ENCODE results near the gene MSX1. TPM values are rescaled to one million over a fixed set of nuclear protein-coding genes. Genes with fewer than 3 reads are reported as not detected.

The MSX1 gene
- total and polyA plus RNA-seq, 2 of the 8 experiments (the other 6 are each of a cell fraction or from before 2014, with no cell fraction given), result 0.47 TPM; not detected in 1

GRCh38 chr4:4866124-4866865, 6.8 kb downstream of the MSX1 start:
- Histone ChIP-seq H3K4me3 (ENCODE audit: extremely low read depth in 1 of 4, insufficient read depth in 2 of 4, low read depth in 3 of 4, low read length in 4 of 4) (peak overlapping the region; percentile 12 to 53 (median 26); a peak in 5 of 8 replicates), H3K27ac (ENCODE audit: low read depth, low read length) (no peak overlapping the region), H4K91ac (replicated peaks; ENCODE audit: insufficient read length, low read length) (no peak overlapping the region), H3K4me2 (ENCODE audit: insufficient read depth in 1 of 2, low read depth in 2 of 2, low read length in 2 of 2) (peak overlapping the region; percentile 63 to 75), H3K14ac (ENCODE audit: insufficient read length) (no peak overlapping the region), H3K79me2 (ENCODE audit: control insufficient read depth in 1 of 2, insufficient read depth in 2 of 2, low read length in 2 of 2) (no peaks in the 10 kb centered on the region), H3K9ac (replicated peaks in 1 of 4; ENCODE audit: extremely low read depth in 1 of 4, low read depth in 3 of 4, low read length in 3 of 4) (no peak overlapping the region; a peak in 1 of 7 replicates), H2BK120ac (replicated peaks; ENCODE audit: low read depth, low read length) (no peak overlapping the region), H3K9me3 (ENCODE audit: insufficient read depth in 2 of 2, low read depth in 1 of 2, low read length in 1 of 2) (no peaks in the 10 kb centered on the region), H3K4ac (replicated peaks; ENCODE audit: insufficient read length, low read depth, low read length) (no peak overlapping the region), H2BK12ac (ENCODE audit: low read depth, low read length) (no peak overlapping the region), H3K79me1 (ENCODE audit: low read depth, low read length) (no peaks in the 10 kb centered on the region), H4K20me1 (replicated peaks in 1 of 2; ENCODE audit: control insufficient read depth in 1 of 2, insufficient read depth in 2 of 2, low read length in 2 of 2) (peaks cover 44 to 61% of the 10 kb centered on the region in 2 experiments), H3K56ac (replicated peaks; ENCODE audit: insufficient read length, low read depth, low read length) (no peak overlapping the region), H4K5ac (ENCODE audit: insufficient read length, low read depth, low read length) (no peak overlapping the region), H2AFZ (ENCODE audit: low read length) (0 out of 2 replicates have a peak overlapping the region, but pooled peaks have one; percentile 20), H3K4me1 (replicated peaks in 1 of 4; ENCODE audit: control insufficient read depth in 3 of 4, insufficient read depth in 4 of 4, low read length in 3 of 4) (peaks cover 0 to 29% (median 12%) of the 10 kb centered on the region in 4 experiments; a peak in 6 of 7 replicates), H2BK20ac (ENCODE audit: low read length) (no peak overlapping the region), H2AK5ac (ENCODE audit: low read depth, low read length) (no peak overlapping the region), H3K23me2 (ENCODE audit: low read depth, low read length) (peaks cover 8% of the 10 kb centered on the region; the same call in 1 of the 2 replicates), H3K27me3 (replicated peaks in 1 of 4; ENCODE audit: control insufficient read depth in 3 of 4, extremely low read depth in 1 of 4, insufficient read depth in 3 of 4, low read length in 3 of 4) (peaks cover 99 to 100% (median 100%) of the 10 kb centered on the region in 4 experiments), H3K18ac (ENCODE audit: extremely low read depth, low read length) (no peak overlapping the region; the same call in 1 of the 2 replicates), H2BK5ac (ENCODE audit: low read depth, low read length) (no peak overlapping the region), H2BK15ac (ENCODE audit: low read length) (0 out of 2 replicates have a peak overlapping the region, but pooled peaks have one; percentile 16), H4K8ac (ENCODE audit: extremely low read depth, insufficient read depth, low read length) (no peak overlapping the region; the same call in 1 of the 2 replicates), H3K23ac (ENCODE audit: insufficient read length) (no peak overlapping the region), H3K36me3 (ENCODE audit: control insufficient read depth in 2 of 4, insufficient read depth in 4 of 4, low read length in 3 of 4) (peaks cover 0 to 5% (median 0%) of the 10 kb centered on the region in 4 experiments; a peak in 1 of 8 replicates)
- FAIRE-seq (no peak), DNase-seq (ENCODE audit: low read depth in 1 of 2, low spot score in 2 of 2) (peak in 1 of 2 experiments; percentile 72)
- POLR2A ChIA-PET (ENCODE audit: partially characterized antibody), result interaction anchor here (1.1 to 1.2 kb wide), 2 partner anchors 12 to 13 kb away, joined by 3 to 4 read pairs; no protein-coding TSS in a partner anchor
- CTCF ChIA-PET (ENCODE audit: partially characterized antibody), result interaction anchor here (0.6 to 1.9 kb wide), 5 partner anchors 10 to 348 kb away, joined by 3 to 7 read pairs (median 4); no protein-coding TSS in a partner anchor
- WGBS, 2 experiments (ENCODE audit: extremely low coverage in 1 of 2, insufficient coverage in 1 of 2, insufficient read length in 1 of 2, insufficient replicate concordance in 2 of 2, low coverage in 1 of 2, low lambda C conversion rate in 2 of 2, missing lambda C conversion rate in 1 of 2), result 4% methylated on average over 44 of the region's 44 CpGs; no CpG with 5 or more reads in 1 of the 2 experiments
- TF ChIP-seq RNF2 (IDR thresholded peaks at IDR 0.05; ENCODE audit: borderline replicate concordance, low read depth, low read length, missing control alignments, poor library complexity, severe bottlenecking) (peak; percentile 69), KDM4A (IDR thresholded peaks at IDR 0.05; ENCODE audit: low read depth, low read length, severe bottlenecking) (peak; percentile 41), SIX5 (IDR thresholded peaks at IDR 0.05; ENCODE audit: low read depth, low read length) (no peak), POLR2AphosphoS5 (IDR thresholded peaks at IDR 0.05; ENCODE audit: low read depth, low read length) (no peak), USF2 (IDR thresholded peaks at IDR 0.05; ENCODE audit: low read length) (no peak), CBX5 (IDR thresholded peaks at IDR 0.05; ENCODE audit: low read depth, low read length) (no peak), TBP (IDR thresholded peaks at IDR 0.05; ENCODE audit: low read depth, low read length) (no peak), RFX5 (IDR thresholded peaks at IDR 0.05; ENCODE audit: borderline replicate concordance, low read depth, low read length) (no peak), RBBP5 (IDR thresholded peaks at IDR 0.05; ENCODE audit: borderline replicate concordance, low read depth, low read length) (no peak), SP4 (IDR thresholded peaks at IDR 0.05; ENCODE audit: low read length) (no peak)
